H9 (cell line): Measurements from ENCODE around the gene MRPL37. TPM values are rescaled to one million over a fixed set of nuclear protein-coding genes. Genes with fewer than 3 reads are reported as not detected.

Experiments
- DNase-seq: peaks from one replicate; pipeline ENCODE4 v3.0.0-alpha.2; 2017
- H2AFZ ChIP-seq: one replicate; pipeline ENCODE4 v1.6.1; 2013; ENCODE audit warnings: mild to moderate bottlenecking, low read length, control low read depth, moderate library complexity
- H2AK5ac ChIP-seq: 2 replicates; pipeline ENCODE4 v1.6.1; 2013; ENCODE audit warnings: low read length, control low read depth, mixed read lengths; ENCODE audit not compliant: insufficient read length
- H2BK120ac ChIP-seq: one replicate; pipeline ENCODE4 v1.6.1; 2013; ENCODE audit warnings: low read depth, mild to moderate bottlenecking, low read length, control low read depth, inconsistent platforms; ENCODE audit not compliant: poor library complexity, severe bottlenecking
- H2BK12ac ChIP-seq: 2 replicates; pipeline ENCODE4 v1.6.1; 2013; ENCODE audit warnings: low read length, control low read depth, mixed read lengths, low read depth; ENCODE audit not compliant: insufficient read length
- H2BK15ac ChIP-seq: 2 replicates; pipeline ENCODE4 v1.6.1; 2013; ENCODE audit warnings: low read depth, low read length, control low read depth
- H2BK20ac ChIP-seq: one replicate; pipeline ENCODE4 v1.6.1; 2013; ENCODE audit warnings: low read depth, mild to moderate bottlenecking, low read length, control low read depth, inconsistent platforms; ENCODE audit not compliant: poor library complexity, severe bottlenecking
- H2BK5ac ChIP-seq: 2 replicates; pipeline ENCODE4 v1.6.1; 2013; ENCODE audit warnings: low read length, control low read depth, mixed read lengths; ENCODE audit not compliant: insufficient read length
- H3K14ac ChIP-seq: 2 replicates; pipeline ENCODE4 v1.6.1; 2013; ENCODE audit warnings: low read length, control low read depth; ENCODE audit not compliant: insufficient read depth
- H3K18ac ChIP-seq: 2 replicates; pipeline ENCODE4 v1.6.1; 2013; ENCODE audit warnings: low read depth, mild to moderate bottlenecking, mixed read lengths, low read length, control low read depth; ENCODE audit not compliant: insufficient read length
- H3K23ac ChIP-seq: 2 replicates; pipeline ENCODE4 v1.6.1; 2013; ENCODE audit warnings: low read length, control low read depth, mixed read lengths, low read depth; ENCODE audit not compliant: insufficient read length
- H3K23me2 ChIP-seq: 2 replicates; pipeline ENCODE4 v1.6.1; 2013; ENCODE audit warnings: low read depth, mild to moderate bottlenecking, mixed read lengths, low read length, control low read depth; ENCODE audit not compliant: insufficient read length, poor library complexity, severe bottlenecking
- H3K27ac ChIP-seq: 2 replicates; pipeline ENCODE4 v1.5.1; 2013; ENCODE audit warnings: low read length, control low read depth, mixed read lengths, low read depth; ENCODE audit not compliant: insufficient read length
- H3K27me3 ChIP-seq: 2 replicates; pipeline ENCODE4 v1.6.1; 2013; ENCODE audit warnings: low read length, control low read depth, inconsistent platforms; ENCODE audit not compliant: insufficient read depth
- H3K4ac ChIP-seq: 2 replicates; pipeline ENCODE4 v1.6.1; 2013; ENCODE audit warnings: low read depth, mild to moderate bottlenecking, control low read depth, inconsistent platforms, low read length, moderate library complexity
- H3K4me1 ChIP-seq: 2 replicates; pipeline ENCODE4 v1.6.1; 2013; ENCODE audit warnings: low read length, control low read depth, inconsistent platforms; ENCODE audit not compliant: insufficient read depth
- H3K4me2 ChIP-seq: 2 replicates; pipeline ENCODE4 v1.6.1; 2013; ENCODE audit warnings: low read length, control low read depth, mixed read lengths; ENCODE audit not compliant: insufficient read length, insufficient read depth
- H3K56ac ChIP-seq: 2 replicates; pipeline ENCODE4 v1.6.1; 2013; ENCODE audit warnings: low read depth, mild to moderate bottlenecking, mixed read lengths, low read length, control low read depth; ENCODE audit not compliant: insufficient read length
- H3K79me1 ChIP-seq: 2 replicates; pipeline ENCODE4 v1.6.1; 2013; ENCODE audit warnings: low read depth, mild to moderate bottlenecking, moderate library complexity, low read length, control low read depth, inconsistent platforms; ENCODE audit not compliant: insufficient read depth, poor library complexity, severe bottlenecking
- H3K79me2 ChIP-seq: 2 replicates; pipeline ENCODE4 v1.6.1; 2013; ENCODE audit warnings: low read length, control low read depth, inconsistent platforms; ENCODE audit not compliant: insufficient read depth
- H3K9ac ChIP-seq: 2 replicates; pipeline ENCODE4 v1.6.1; 2013; ENCODE audit warnings: low read length, control low read depth, mixed read lengths; ENCODE audit not compliant: insufficient read length; ENCODE audit errors: extremely low read depth
- H3K9me3 ChIP-seq: one replicate; pipeline ENCODE4 v1.6.1; 2013; ENCODE audit warnings: low read depth, low read length, inconsistent platforms; ENCODE audit not compliant: control insufficient read depth
- H3T11ph ChIP-seq: one replicate; pipeline ENCODE4 v1.6.1; 2013; ENCODE audit warnings: mild to moderate bottlenecking, low read length, control low read depth, inconsistent platforms
- H4K20me1 ChIP-seq: one replicate; pipeline ENCODE4 v1.6.1; 2013; ENCODE audit not compliant: control insufficient read depth, insufficient read length, insufficient read depth
- H4K5ac ChIP-seq: 2 replicates; pipeline ENCODE4 v1.6.1; 2013; ENCODE audit warnings: low read depth, mild to moderate bottlenecking, mixed read lengths, low read length, control low read depth; ENCODE audit not compliant: insufficient read length
- H4K8ac ChIP-seq: replicated peaks from 2 replicates; pipeline ENCODE4 v1.6.1; 2013; ENCODE audit warnings: low read length, control low read depth, mixed read lengths, low read depth; ENCODE audit not compliant: insufficient read length
- H4K91ac ChIP-seq: 2 replicates; pipeline ENCODE4 v1.6.1; 2013; ENCODE audit warnings: low read depth, mild to moderate bottlenecking, moderate library complexity, mixed read lengths, low read length, control low read depth; ENCODE audit not compliant: insufficient read length
- H3K27ac Mint-ChIP-seq, 3 experiments: 2 replicates in 2 of 3; 3 replicates in 1 of 3; pipeline ENCODE4 v1.8.0; 2020 to 2021; ENCODE audit warnings: mixed read lengths in 3 of 3, mild to moderate bottlenecking in 1 of 3, moderate library complexity in 1 of 3
- H3K27me3 Mint-ChIP-seq: 2 replicates; pipeline ENCODE4 v1.8.0; 2021; ENCODE audit warnings: low read depth, mild to moderate bottlenecking, moderate library complexity, mixed read lengths
- H3K36me3 Mint-ChIP-seq, 3 experiments: 2 replicates in 2 of 3; 3 replicates in 1 of 3; pipeline ENCODE4 v1.8.0; 2020 to 2021; ENCODE audit warnings: low read depth in 3 of 3, mixed read lengths in 3 of 3; ENCODE audit not compliant: insufficient read depth in 1 of 3
- H3K4me1 Mint-ChIP-seq, 2 experiments: 2 replicates each; pipeline ENCODE4 v1.8.0; 2020; ENCODE audit warnings: mixed read lengths in 2 of 2
- H3K4me3 Mint-ChIP-seq, 2 experiments: 2 replicates in 1 of 2; 3 replicates in 1 of 2; pipeline ENCODE4 v1.8.0; 2020 to 2021; ENCODE audit warnings: mild to moderate bottlenecking in 2 of 2, mixed read lengths in 2 of 2, moderate library complexity in 1 of 2
- H3K9me3 Mint-ChIP-seq, 2 experiments: 2 replicates in 1 of 2; 3 replicates in 1 of 2; pipeline ENCODE4 v1.8.0; 2020; ENCODE audit warnings: mild to moderate bottlenecking in 2 of 2, mixed read lengths in 2 of 2, moderate library complexity in 1 of 2
- WGBS: extraction: QIAGEN DNeasy Blood & Tissue Kit; methylation state at CpG from one replicate; pipeline ENCODE4 v1.1.7; 2013; ENCODE audit warnings: missing lambda C conversion rate, low lambda C conversion rate, mixed read lengths; ENCODE audit not compliant: insufficient read length; ENCODE audit errors: extremely low coverage; 5-methylcytosine and 5-hydroxymethylcytosine counted together
- total RNA-seq: library from RNA; stranded (reverse); gene quantifications from 2 replicates; pipeline ENCODE4 v1.2.1, GENCODE V29; 2021
- TF ChIP-seq, protein P1 (sequence below): fragments of 200-600 bp; sonication (generic); conservative IDR thresholded peaks from 3 replicates; pipeline ENCODE4 v1.8.0; 2021; ENCODE audit warnings: antibody characterized with exemption, mild to moderate bottlenecking

Gene MRPL37
- total RNA-seq, 1 experiment from 2014 or later = 123 TPM

GRCh38 chr1:54260810-54261209, 60.8 kb downstream of the MRPL37 start:
- Histone ChIP-seq H3K23me2 (no peaks in the 10 kb centered on the region), H3K23ac (no peak overlapping the region), H2AK5ac (no peak overlapping the region), H3K79me2 (no peaks in the 10 kb centered on the region), H4K8ac (no peak overlapping the region), H2AFZ (no peak overlapping the region), H4K91ac (no peak overlapping the region), H4K20me1 (peaks cover 3% of the 10 kb centered on the region), H3K4me2 (no peak overlapping the region), H3K56ac (no peak overlapping the region), H3K4me1 (no peaks in the 10 kb centered on the region; the same call in 1 of the 2 replicates), H3K27me3 (no peaks in the 10 kb centered on the region), H2BK120ac (no peak overlapping the region), H3K14ac (no peak overlapping the region), H3K9me3 (no peaks in the 10 kb centered on the region), H3T11ph (no peak overlapping the region), H3K79me1 (peaks cover 6% of the 10 kb centered on the region), H4K5ac (no peak overlapping the region), H2BK5ac (no peak overlapping the region), H2BK20ac (no peak overlapping the region), H3K4ac (no peak overlapping the region), H2BK12ac (no peak overlapping the region), H3K27ac (no peak overlapping the region), H2BK15ac (no peak overlapping the region), H3K9ac (no peak overlapping the region), H3K18ac (no peak overlapping the region)
- TF ChIP-seq, protein P1, sequence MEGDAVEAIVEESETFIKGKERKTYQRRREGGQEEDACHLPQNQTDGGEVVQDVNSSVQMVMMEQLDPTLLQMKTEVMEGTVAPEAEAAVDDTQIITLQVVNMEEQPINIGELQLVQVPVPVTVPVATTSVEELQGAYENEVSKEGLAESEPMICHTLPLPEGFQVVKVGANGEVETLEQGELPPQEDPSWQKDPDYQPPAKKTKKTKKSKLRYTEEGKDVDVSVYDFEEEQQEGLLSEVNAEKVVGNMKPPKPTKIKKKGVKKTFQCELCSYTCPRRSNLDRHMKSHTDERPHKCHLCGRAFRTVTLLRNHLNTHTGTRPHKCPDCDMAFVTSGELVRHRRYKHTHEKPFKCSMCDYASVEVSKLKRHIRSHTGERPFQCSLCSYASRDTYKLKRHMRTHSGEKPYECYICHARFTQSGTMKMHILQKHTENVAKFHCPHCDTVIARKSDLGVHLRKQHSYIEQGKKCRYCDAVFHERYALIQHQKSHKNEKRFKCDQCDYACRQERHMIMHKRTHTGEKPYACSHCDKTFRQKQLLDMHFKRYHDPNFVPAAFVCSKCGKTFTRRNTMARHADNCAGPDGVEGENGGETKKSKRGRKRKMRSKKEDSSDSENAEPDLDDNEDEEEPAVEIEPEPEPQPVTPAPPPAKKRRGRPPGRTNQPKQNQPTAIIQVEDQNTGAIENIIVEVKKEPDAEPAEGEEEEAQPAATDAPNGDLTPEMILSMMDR = no peak
- WGBS = no CpG with 5 or more reads among the region's 10 CpGs
- Mint-ChIP-seq H3K4me3 (no peak overlapping the region), H3K27me3 (no peaks in the 10 kb centered on the region), H3K36me3 (peaks cover 8 to 16% (median 13%) of the 10 kb centered on the region in 3 experiments), H3K27ac (peak overlapping the region in 2 of 3 experiments; percentile 71 to 85; a peak in 5 of 7 replicates), H3K9me3 (no peaks in the 10 kb centered on the region), H3K4me1 (peaks cover 25 to 34% of the 10 kb centered on the region in 2 experiments)
- DNase-seq = no peak
